Upper lobe of left lung (tissue), 4 donors: ENCODE measurements around the gene HESX1.

Experiments
- CTCF ChIP-seq, 6 experiments: fragments of 450-650 bp in 4 of 6; fragments of 200-600 bp in 2 of 6; sonication (generic) in 2 of 6; IDR thresholded peaks; one replicate each; pipeline ENCODE4 v1.5.1; 2016 to 2019; ENCODE audit warnings: antibody characterized with exemption in 6 of 6
- POLR2A ChIP-seq, 4 donors: fragments of 450-650 bp; IDR thresholded peaks; one replicate each; pipeline ENCODE4 v1.5.1; 2016 to 2017; ENCODE audit warnings: antibody characterized with exemption in 4 of 4, mild to moderate bottlenecking in 2 of 4
- POLR2AphosphoS5 ChIP-seq, 2 donors: sonication (generic); formaldehyde crosslinking; IDR thresholded peaks; one replicate each; pipeline ENCODE4 v1.5.1; 2017; ENCODE audit warnings: antibody characterized with exemption in 2 of 2

GRCh38 chr3:57154470-57155309 lies 45.1 kb downstream of the HESX1 start:
- TF ChIP-seq CTCF (IDR thresholded peaks at IDR 0.05) (no peak), POLR2A (IDR thresholded peaks at IDR 0.05) (no peak), POLR2AphosphoS5 (IDR thresholded peaks at IDR 0.05) (no peak)
